Measurements from ENCODE around the gene GTF3C6. TPM values are rescaled to one million over a fixed set of nuclear protein-coding genes. Genes with fewer than 3 reads are reported as not detected.

The GTF3C6 gene
- polyA plus RNA-seq, 1 donor from 2014 or later: 96.2 TPM

DNA sequence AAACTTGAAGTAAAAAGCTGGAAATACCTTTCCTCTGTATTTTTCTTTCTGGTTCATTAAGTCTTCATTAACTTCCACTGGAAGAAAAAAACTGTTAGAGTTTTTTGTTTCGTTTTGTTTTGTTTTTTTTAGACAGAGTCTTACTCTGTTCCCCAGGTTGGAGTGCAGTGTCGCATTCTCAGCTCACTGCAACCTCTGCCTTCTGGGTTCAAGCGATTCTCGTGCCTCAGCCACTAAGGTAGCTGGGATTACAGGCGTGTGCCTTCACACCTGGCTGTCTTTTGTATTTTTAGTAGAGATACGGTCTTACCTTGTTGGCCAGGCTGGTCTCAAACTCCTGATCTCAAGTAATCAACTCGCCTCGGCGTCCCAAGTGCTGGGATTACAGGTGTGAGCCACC lies 38.2 kb downstream of the GTF3C6 start:
- Histone ChIP-seq H3K36me3 (ENCODE audit: insufficient read depth, low read length) (no peaks in the 10 kb centered on the region), H3K27me3 (ENCODE audit: insufficient read depth, low read depth, low read length) (no peaks in the 10 kb centered on the region), H3K27ac (ENCODE audit: low read length) (no peak overlapping the region), H3K4me3 (ENCODE audit: low read length) (no peak overlapping the region), H2AFZ (ENCODE audit: low read depth, low read length) (no peak overlapping the region), H3F3A (ENCODE audit: insufficient read depth, low read length, poor library complexity, severe bottlenecking) (no peaks in the 10 kb centered on the region), H3K9me2 (ENCODE audit: insufficient read depth, low read length) (no peaks in the 10 kb centered on the region), H3K9ac (ENCODE audit: low read length) (no peak overlapping the region), H4K20me1 (ENCODE audit: insufficient read depth) (no peaks in the 10 kb centered on the region), H3K9me3 (ENCODE audit: low read length) (no peaks in the 10 kb centered on the region), H3K4me2 (ENCODE audit: low read length) (no peak overlapping the region), H3K79me2 (replicated peaks; ENCODE audit: insufficient read depth, low read length) (no peaks in the 10 kb centered on the region)
- no peak for TF ChIP-seq MXI1 (conservative IDR thresholded peaks at IDR 0.05; ENCODE audit: poor library complexity, severe bottlenecking)

GRCh38 chr6:110999634-111000270 lies 41.2 kb downstream of the GTF3C6 start:
- Histone ChIP-seq H3K4me3 (ENCODE audit: low read length) (no peak overlapping the region), H3K9me3 (ENCODE audit: low read length) (no peaks in the 10 kb centered on the region), H4K20me1 (ENCODE audit: insufficient read depth) (no peaks in the 10 kb centered on the region), H3K27me3 (ENCODE audit: insufficient read depth, low read depth, low read length) (no peaks in the 10 kb centered on the region), H3F3A (ENCODE audit: insufficient read depth, low read length, poor library complexity, severe bottlenecking) (no peaks in the 10 kb centered on the region), H3K9ac (ENCODE audit: low read length) (no peak overlapping the region), H3K36me3 (ENCODE audit: insufficient read depth, low read length) (no peaks in the 10 kb centered on the region), H3K27ac (ENCODE audit: low read length) (no peak overlapping the region), H3K4me2 (ENCODE audit: low read length) (no peak overlapping the region), H3K79me2 (replicated peaks; ENCODE audit: insufficient read depth, low read length) (no peaks in the 10 kb centered on the region), H2AFZ (ENCODE audit: low read depth, low read length) (no peak overlapping the region), H3K9me2 (ENCODE audit: insufficient read depth, low read length) (no peaks in the 10 kb centered on the region)
- TF ChIP-seq RAD21 (conservative IDR thresholded peaks at IDR 0.05) (peak; percentile 71), TAF1 (IDR thresholded peaks at IDR 0.05; ENCODE audit: low read depth) (no peak), SMC3 (conservative IDR thresholded peaks at IDR 0.05; ENCODE audit: poor library complexity) (peak; percentile 69), CTCF (IDR thresholded peaks at IDR 0.05; ENCODE audit: poor library complexity, severe bottlenecking) (peak; percentile 63)

- H3F3A ChIP-seq (ENCODE audit: insufficient read depth, low read length, poor library complexity, severe bottlenecking): no peaks in the 10 kb centered on the region
- H3K27ac ChIP-seq (ENCODE audit: low read length): no peak overlapping the region
- no peaks in the 10 kb centered on the region for H4K20me1 ChIP-seq (ENCODE audit: insufficient read depth)
- H2AFZ ChIP-seq (ENCODE audit: low read depth, low read length): no peak overlapping the region
- H3K9me2 ChIP-seq (ENCODE audit: insufficient read depth, low read length): no peaks in the 10 kb centered on the region
- H3K9me3 ChIP-seq (ENCODE audit: low read length): no peaks in the 10 kb centered on the region
- H3K4me2 ChIP-seq (ENCODE audit: low read length): no peak overlapping the region
- no peaks in the 10 kb centered on the region for H3K79me2 ChIP-seq (replicated peaks; ENCODE audit: insufficient read depth, low read length)
- H3K9ac ChIP-seq (ENCODE audit: low read length): no peak overlapping the region
- H3K27me3 ChIP-seq (ENCODE audit: insufficient read depth, low read depth, low read length): no peaks in the 10 kb centered on the region
- TF ChIP-seq SMC3 (conservative IDR thresholded peaks at IDR 0.05; ENCODE audit: poor library complexity): no peak
- no peak for TF ChIP-seq MXI1 (conservative IDR thresholded peaks at IDR 0.05; ENCODE audit: poor library complexity, severe bottlenecking)
- no peak for TF ChIP-seq EP300 (conservative IDR thresholded peaks at IDR 0.05; ENCODE audit: poor library complexity, severe bottlenecking)
- no peak for TF ChIP-seq EZH2 (IDR thresholded peaks at IDR 0.05; ENCODE audit: borderline replicate concordance, insufficient read depth, low read length, poor library complexity, severe bottlenecking)
- no peak for TF ChIP-seq RAD21 (conservative IDR thresholded peaks at IDR 0.05)
- TF ChIP-seq POLR2AphosphoS5 (IDR thresholded peaks at IDR 0.05): no peak
- no peak for TF ChIP-seq CTCF (IDR thresholded peaks at IDR 0.05; ENCODE audit: poor library complexity, severe bottlenecking)
- TF ChIP-seq, protein P1, sequence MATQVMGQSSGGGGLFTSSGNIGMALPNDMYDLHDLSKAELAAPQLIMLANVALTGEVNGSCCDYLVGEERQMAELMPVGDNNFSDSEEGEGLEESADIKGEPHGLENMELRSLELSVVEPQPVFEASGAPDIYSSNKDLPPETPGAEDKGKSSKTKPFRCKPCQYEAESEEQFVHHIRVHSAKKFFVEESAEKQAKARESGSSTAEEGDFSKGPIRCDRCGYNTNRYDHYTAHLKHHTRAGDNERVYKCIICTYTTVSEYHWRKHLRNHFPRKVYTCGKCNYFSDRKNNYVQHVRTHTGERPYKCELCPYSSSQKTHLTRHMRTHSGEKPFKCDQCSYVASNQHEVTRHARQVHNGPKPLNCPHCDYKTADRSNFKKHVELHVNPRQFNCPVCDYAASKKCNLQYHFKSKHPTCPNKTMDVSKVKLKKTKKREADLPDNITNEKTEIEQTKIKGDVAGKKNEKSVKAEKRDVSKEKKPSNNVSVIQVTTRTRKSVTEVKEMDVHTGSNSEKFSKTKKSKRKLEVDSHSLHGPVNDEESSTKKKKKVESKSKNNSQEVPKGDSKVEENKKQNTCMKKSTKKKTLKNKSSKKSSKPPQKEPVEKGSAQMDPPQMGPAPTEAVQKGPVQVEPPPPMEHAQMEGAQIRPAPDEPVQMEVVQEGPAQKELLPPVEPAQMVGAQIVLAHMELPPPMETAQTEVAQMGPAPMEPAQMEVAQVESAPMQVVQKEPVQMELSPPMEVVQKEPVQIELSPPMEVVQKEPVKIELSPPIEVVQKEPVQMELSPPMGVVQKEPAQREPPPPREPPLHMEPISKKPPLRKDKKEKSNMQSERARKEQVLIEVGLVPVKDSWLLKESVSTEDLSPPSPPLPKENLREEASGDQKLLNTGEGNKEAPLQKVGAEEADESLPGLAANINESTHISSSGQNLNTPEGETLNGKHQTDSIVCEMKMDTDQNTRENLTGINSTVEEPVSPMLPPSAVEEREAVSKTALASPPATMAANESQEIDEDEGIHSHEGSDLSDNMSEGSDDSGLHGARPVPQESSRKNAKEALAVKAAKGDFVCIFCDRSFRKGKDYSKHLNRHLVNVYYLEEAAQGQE (IDR thresholded peaks at IDR 0.05; ENCODE audit: borderline replicate concordance): no peak
- no peak for TF ChIP-seq TAF1 (IDR thresholded peaks at IDR 0.05; ENCODE audit: low read depth)
- no peaks in the 10 kb centered on the region for H3K36me3 ChIP-seq (ENCODE audit: insufficient read depth, low read length)
- H3K4me3 ChIP-seq (ENCODE audit: low read length): no peak overlapping the region
These were observed 43.8 kb downstream of the GTF3C6 start for GRCh38 chr6:111002350-111002749.

Measured in neural cell (in vitro differentiated cells).